NCI-H1092 (cell line): Measurements from ENCODE around the gene MS4A3.
"Not testable (repeated sequence)": the region's sequence is repeated elsewhere in the genome, so short reads cannot be mapped to it uniquely, and the experiment has no call there.

Experiments
- DNase-seq: peaks from one replicate; lab custom pipeline; 2025; lab: John Stamatoyannopoulos, UW

MS4A3 gene

GRCh38 chr11:60095477-60096120 lies 39.1 kb downstream of the MS4A3 start:
- DNase-seq: no peak

- no peak for DNase-seq
These were observed 40.7 kb downstream of the MS4A3 start for GRCh38 chr11:60097189-60097588.

- DNase-seq: no peak
These were observed 42.0 kb downstream of the MS4A3 start for GRCh38 chr11:60098508-60098907.

GRCh38 chr11:60100516-60100915 lies 44.1 kb downstream of the MS4A3 start:
- DNase-seq: no peak

GRCh38 chr11:60101368-60101767 lies 44.9 kb downstream of the MS4A3 start:
- not testable (repeated sequence) for DNase-seq

GRCh38 chr11:60104471-60105115 lies 48.1 kb downstream of the MS4A3 start:
- DNase-seq: not testable (repeated sequence)

- not testable (repeated sequence) for DNase-seq
These were observed 52.2 kb downstream of the MS4A3 start for GRCh38 chr11:60108631-60109030.

- DNase-seq: no peak
These were observed 55.3 kb downstream of the MS4A3 start for GRCh38 chr11:60111793-60112192.

- DNase-seq: no peak
These were observed 60.7 kb downstream of the MS4A3 start for GRCh38 chr11:60116996-60117790.

GRCh38 chr11:60118338-60118737 lies 61.9 kb downstream of the MS4A3 start:
- DNase-seq: no peak

- DNase-seq: no peak
These were observed 63.2 kb downstream of the MS4A3 start for GRCh38 chr11:60119710-60120109.
